NT2/D1 (cell line): ENCODE data around the gene APOLD1.
A peak's percentile ranks its signal among the peaks of the same experiment; 100 is the strongest.
"Not testable (repeated sequence)": the region's sequence is repeated elsewhere in the genome, so short reads cannot be mapped to it uniquely, and the experiment has no call there.

ENCODE experiments used
- DNase-seq: peaks from one replicate; pipeline ENCODE4 v3.0.0-alpha.2; 2011; ENCODE audit warnings: low read depth, low spot score
- H3K27me3 ChIP-seq: 2 replicates; pipeline ENCODE4 v1.6.0; 2011; ENCODE audit warnings: mild to moderate bottlenecking; ENCODE audit not compliant: insufficient read length, insufficient read depth
- H3K36me3 ChIP-seq: 2 replicates; pipeline ENCODE4 v1.6.1; 2011; ENCODE audit warnings: mild to moderate bottlenecking, low read length, mixed read lengths; ENCODE audit not compliant: insufficient read depth, insufficient read length
- H3K4me1 ChIP-seq: 2 replicates; pipeline ENCODE4 v1.5.1; 2011; ENCODE audit not compliant: insufficient read depth, insufficient read length
- H3K4me3 ChIP-seq: 2 replicates; pipeline ENCODE4 v1.5.1; 2011; ENCODE audit warnings: low read depth; ENCODE audit not compliant: insufficient read length
- H3K9ac ChIP-seq: 2 replicates; pipeline ENCODE4 v1.6.0; 2011; ENCODE audit warnings: low read depth; ENCODE audit not compliant: insufficient read length
- H3K9me3 ChIP-seq: 2 replicates; pipeline ENCODE4 v1.5.1; 2011; ENCODE audit warnings: mild to moderate bottlenecking, low read length; ENCODE audit not compliant: insufficient read depth
- SUZ12 ChIP-seq: IDR thresholded peaks from 2 replicates; pipeline ENCODE4 v1.6.1; 2011; ENCODE audit not compliant: insufficient read length, insufficient read depth; ENCODE audit errors: extremely low read depth
- YY1 ChIP-seq: IDR thresholded peaks from 2 replicates; pipeline ENCODE4 v1.6.1; 2011; ENCODE audit not compliant: insufficient read length, insufficient read depth
- ZNF274 ChIP-seq: IDR thresholded peaks from 2 replicates; pipeline ENCODE4 v1.6.1; 2011; ENCODE audit warnings: mild to moderate bottlenecking, low read depth, low read length

APOLD1 gene

GRCh38 chr12:12836571-12836970 is 51.1 kb downstream of the APOLD1 start:
- Histone ChIP-seq H3K9ac (no peak overlapping the region), H3K4me3 (no peak overlapping the region), H3K4me1 (peaks cover 7% of the 10 kb centered on the region), H3K27me3 (no peaks in the 10 kb centered on the region), H3K36me3 (peaks cover 79% of the 10 kb centered on the region), H3K9me3 (no peaks in the 10 kb centered on the region)
- TF ChIP-seq ZNF274 (no peak), SUZ12 (no peak), YY1 (no peak)
- no peak for DNase-seq

GRCh38 chr12:12837025-12837812 is 51.8 kb downstream of the APOLD1 start:
- Histone ChIP-seq H3K4me3 (no peak overlapping the region), H3K9me3 (no peaks in the 10 kb centered on the region), H3K9ac (peak overlapping the region; percentile 13), H3K27me3 (no peaks in the 10 kb centered on the region), H3K36me3 (peaks cover 76% of the 10 kb centered on the region), H3K4me1 (peaks cover 7% of the 10 kb centered on the region)
- peak; percentile 68 for DNase-seq
- TF ChIP-seq SUZ12 = no peak
- no peak for TF ChIP-seq YY1
- no peak for TF ChIP-seq ZNF274

GRCh38 chr12:12837813-12838153 is 52.3 kb downstream of the APOLD1 start:
- H3K9me3 ChIP-seq = no peaks in the 10 kb centered on the region
- DNase-seq = no peak
- H3K36me3 ChIP-seq = peaks cover 75% of the 10 kb centered on the region
- peaks cover 7% of the 10 kb centered on the region for H3K4me1 ChIP-seq
- H3K4me3 ChIP-seq = no peak overlapping the region
- H3K9ac ChIP-seq = no peak overlapping the region
- H3K27me3 ChIP-seq = no peaks in the 10 kb centered on the region
- TF ChIP-seq SUZ12 (no peak), YY1 (no peak), ZNF274 (no peak)

- H3K4me3 ChIP-seq = no peak overlapping the region
- H3K4me1 ChIP-seq = peaks cover 7% of the 10 kb centered on the region
- no peak for DNase-seq
- H3K27me3 ChIP-seq = no peaks in the 10 kb centered on the region
- no peaks in the 10 kb centered on the region for H3K9me3 ChIP-seq
- TF ChIP-seq ZNF274 (no peak), YY1 (no peak), SUZ12 (no peak)
- H3K9ac ChIP-seq = no peak overlapping the region
- H3K36me3 ChIP-seq = peaks cover 69% of the 10 kb centered on the region
Measured at GRCh38 chr12:12839003-12839395, 53.5 kb downstream of the APOLD1 start.

- not testable (repeated sequence) for H3K4me1 ChIP-seq, DNase-seq, H3K4me3 ChIP-seq, H3K27me3 ChIP-seq, H3K9me3 ChIP-seq, H3K9ac ChIP-seq
- peaks cover 66% of the 10 kb centered on the region for H3K36me3 ChIP-seq
Measured at GRCh38 chr12:12839439-12839838, 54.0 kb downstream of the APOLD1 start.

- TF ChIP-seq ZNF274 (no peak), SUZ12 (no peak), YY1 (no peak)
- Histone ChIP-seq H3K27me3 (no peaks in the 10 kb centered on the region), H3K36me3 (peaks cover 61% of the 10 kb centered on the region), H3K4me1 (peaks cover 7% of the 10 kb centered on the region), H3K4me3 (no peak overlapping the region), H3K9ac (no peak overlapping the region), H3K9me3 (no peaks in the 10 kb centered on the region)
- DNase-seq = no peak
Measured at GRCh38 chr12:12839873-12840579, 54.6 kb downstream of the APOLD1 start.

GRCh38 chr12:12840580-12840899 is 55.1 kb downstream of the APOLD1 start:
- Histone ChIP-seq H3K4me3 (no peak overlapping the region), H3K9ac (no peak overlapping the region), H3K27me3 (no peaks in the 10 kb centered on the region), H3K9me3 (no peaks in the 10 kb centered on the region), H3K4me1 (peaks cover 7% of the 10 kb centered on the region), H3K36me3 (peaks cover 57% of the 10 kb centered on the region)
- DNase-seq = no peak
- no peak for TF ChIP-seq ZNF274
- no peak for TF ChIP-seq SUZ12
- no peak for TF ChIP-seq YY1
